Measurements from ENCODE around the gene RAB11FIP4.

DNA sequence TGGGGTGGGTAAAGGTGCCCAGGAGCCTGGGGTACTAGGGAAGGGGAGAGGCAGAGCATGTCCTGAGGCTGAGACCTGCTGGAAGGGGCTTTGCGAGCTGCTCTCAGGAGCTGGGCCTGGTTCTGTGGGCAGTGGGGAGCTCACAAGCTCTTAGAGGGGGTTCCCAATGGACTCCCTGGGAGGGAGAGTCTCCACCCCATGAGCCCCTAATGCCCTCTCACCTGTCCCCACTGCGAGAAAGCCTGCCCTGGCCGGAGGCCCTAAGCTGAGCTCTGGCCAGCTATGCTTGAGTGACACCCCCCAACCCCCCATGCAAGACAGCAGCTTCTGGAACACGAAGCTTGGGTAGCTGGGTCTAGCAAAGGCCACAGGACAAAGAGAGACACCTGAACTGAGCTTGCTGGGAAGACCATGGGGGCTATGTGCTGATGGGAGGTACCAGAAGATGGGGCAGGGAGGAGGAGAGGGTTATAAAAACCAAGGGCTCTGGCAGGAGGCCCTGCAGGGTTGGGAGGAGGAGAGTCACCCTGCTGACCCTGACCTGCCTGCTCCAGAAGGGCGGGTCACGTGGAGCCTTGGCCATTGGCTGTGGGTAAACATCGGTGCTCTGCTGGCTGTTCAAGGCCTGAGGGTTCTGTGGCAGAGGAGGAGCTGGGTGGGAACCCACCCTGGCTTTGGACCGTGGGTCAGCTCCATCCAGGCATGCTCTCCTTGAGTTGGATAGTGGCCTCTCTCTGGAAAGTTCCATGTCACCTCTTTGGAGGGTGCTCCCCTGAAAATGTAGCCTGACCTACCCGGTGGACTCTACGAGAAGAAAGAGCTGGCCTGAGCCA lies 106.7 kb downstream of the RAB11FIP4 start:
- TF ChIP-seq, protein P1, sequence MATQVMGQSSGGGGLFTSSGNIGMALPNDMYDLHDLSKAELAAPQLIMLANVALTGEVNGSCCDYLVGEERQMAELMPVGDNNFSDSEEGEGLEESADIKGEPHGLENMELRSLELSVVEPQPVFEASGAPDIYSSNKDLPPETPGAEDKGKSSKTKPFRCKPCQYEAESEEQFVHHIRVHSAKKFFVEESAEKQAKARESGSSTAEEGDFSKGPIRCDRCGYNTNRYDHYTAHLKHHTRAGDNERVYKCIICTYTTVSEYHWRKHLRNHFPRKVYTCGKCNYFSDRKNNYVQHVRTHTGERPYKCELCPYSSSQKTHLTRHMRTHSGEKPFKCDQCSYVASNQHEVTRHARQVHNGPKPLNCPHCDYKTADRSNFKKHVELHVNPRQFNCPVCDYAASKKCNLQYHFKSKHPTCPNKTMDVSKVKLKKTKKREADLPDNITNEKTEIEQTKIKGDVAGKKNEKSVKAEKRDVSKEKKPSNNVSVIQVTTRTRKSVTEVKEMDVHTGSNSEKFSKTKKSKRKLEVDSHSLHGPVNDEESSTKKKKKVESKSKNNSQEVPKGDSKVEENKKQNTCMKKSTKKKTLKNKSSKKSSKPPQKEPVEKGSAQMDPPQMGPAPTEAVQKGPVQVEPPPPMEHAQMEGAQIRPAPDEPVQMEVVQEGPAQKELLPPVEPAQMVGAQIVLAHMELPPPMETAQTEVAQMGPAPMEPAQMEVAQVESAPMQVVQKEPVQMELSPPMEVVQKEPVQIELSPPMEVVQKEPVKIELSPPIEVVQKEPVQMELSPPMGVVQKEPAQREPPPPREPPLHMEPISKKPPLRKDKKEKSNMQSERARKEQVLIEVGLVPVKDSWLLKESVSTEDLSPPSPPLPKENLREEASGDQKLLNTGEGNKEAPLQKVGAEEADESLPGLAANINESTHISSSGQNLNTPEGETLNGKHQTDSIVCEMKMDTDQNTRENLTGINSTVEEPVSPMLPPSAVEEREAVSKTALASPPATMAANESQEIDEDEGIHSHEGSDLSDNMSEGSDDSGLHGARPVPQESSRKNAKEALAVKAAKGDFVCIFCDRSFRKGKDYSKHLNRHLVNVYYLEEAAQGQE (IDR thresholded peaks at IDR 0.05; ENCODE audit: low read depth, low read length) = no peak
- TF ChIP-seq USF1 (IDR thresholded peaks at IDR 0.05; ENCODE audit: borderline replicate concordance, low read depth) (no peak), FOXM1 (IDR thresholded peaks at IDR 0.05; ENCODE audit: low read depth) (no peak), GABPA (IDR thresholded peaks at IDR 0.05; ENCODE audit: low read depth) (no peak), EP300 (IDR thresholded peaks at IDR 0.05; ENCODE audit: borderline replicate concordance in 1 of 2, low read depth in 1 of 2, low read length in 1 of 2) (no peak), CTCF (IDR thresholded peaks at IDR 0.05) (no peak), GATA2 (CRISPR knock-in tag; IDR thresholded peaks at IDR 0.05) (no peak), RCOR1 (IDR thresholded peaks at IDR 0.05; ENCODE audit: low read length) (no peak), USF2 (IDR thresholded peaks at IDR 0.05; ENCODE audit: borderline replicate concordance, low read depth, low read length) (no peak), EZH2phosphoT487 (IDR thresholded peaks at IDR 0.05; ENCODE audit: borderline replicate concordance, low read depth) (no peak), POLR2AphosphoS5 (IDR thresholded peaks at IDR 0.05; ENCODE audit: low read depth, low read length) (no peak)
- TF ChIP-seq, protein P2, sequence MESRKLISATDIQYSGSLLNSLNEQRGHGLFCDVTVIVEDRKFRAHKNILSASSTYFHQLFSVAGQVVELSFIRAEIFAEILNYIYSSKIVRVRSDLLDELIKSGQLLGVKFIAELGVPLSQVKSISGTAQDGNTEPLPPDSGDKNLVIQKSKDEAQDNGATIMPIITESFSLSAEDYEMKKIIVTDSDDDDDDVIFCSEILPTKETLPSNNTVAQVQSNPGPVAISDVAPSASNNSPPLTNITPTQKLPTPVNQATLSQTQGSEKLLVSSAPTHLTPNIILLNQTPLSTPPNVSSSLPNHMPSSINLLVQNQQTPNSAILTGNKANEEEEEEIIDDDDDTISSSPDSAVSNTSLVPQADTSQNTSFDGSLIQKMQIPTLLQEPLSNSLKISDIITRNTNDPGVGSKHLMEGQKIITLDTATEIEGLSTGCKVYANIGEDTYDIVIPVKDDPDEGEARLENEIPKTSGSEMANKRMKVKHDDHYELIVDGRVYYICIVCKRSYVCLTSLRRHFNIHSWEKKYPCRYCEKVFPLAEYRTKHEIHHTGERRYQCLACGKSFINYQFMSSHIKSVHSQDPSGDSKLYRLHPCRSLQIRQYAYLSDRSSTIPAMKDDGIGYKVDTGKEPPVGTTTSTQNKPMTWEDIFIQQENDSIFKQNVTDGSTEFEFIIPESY (IDR thresholded peaks at IDR 0.05; ENCODE audit: borderline replicate concordance, low read depth) = no peak
